ENCODE measurements around the gene PLEKHA8. TPM values are rescaled to one million over a fixed set of nuclear protein-coding genes. Genes with fewer than 3 reads are reported as not detected.

PLEKHA8 gene
- total RNA-seq, 1 donor from 2014 or later: 13.7 TPM

Other genes with a start within 250 kb of the PLEKHA8 start
- gene WIPF3, start 221.9 kb upstream of the PLEKHA8 start, total RNA-seq: 1.4 TPM
- gene SCRN1, start 38.6 kb upstream of the PLEKHA8 start, total RNA-seq: 36.9 TPM
- 19.8 TPM for gene FKBP14, start 1.7 kb upstream of the PLEKHA8 start, total RNA-seq
- 113 TPM for gene MTURN, start 106.6 kb downstream of the PLEKHA8 start, total RNA-seq

All from mesenteric fat pad (tissue), 1 donor.